ENCODE results near the gene VTI1A.

DNA sequence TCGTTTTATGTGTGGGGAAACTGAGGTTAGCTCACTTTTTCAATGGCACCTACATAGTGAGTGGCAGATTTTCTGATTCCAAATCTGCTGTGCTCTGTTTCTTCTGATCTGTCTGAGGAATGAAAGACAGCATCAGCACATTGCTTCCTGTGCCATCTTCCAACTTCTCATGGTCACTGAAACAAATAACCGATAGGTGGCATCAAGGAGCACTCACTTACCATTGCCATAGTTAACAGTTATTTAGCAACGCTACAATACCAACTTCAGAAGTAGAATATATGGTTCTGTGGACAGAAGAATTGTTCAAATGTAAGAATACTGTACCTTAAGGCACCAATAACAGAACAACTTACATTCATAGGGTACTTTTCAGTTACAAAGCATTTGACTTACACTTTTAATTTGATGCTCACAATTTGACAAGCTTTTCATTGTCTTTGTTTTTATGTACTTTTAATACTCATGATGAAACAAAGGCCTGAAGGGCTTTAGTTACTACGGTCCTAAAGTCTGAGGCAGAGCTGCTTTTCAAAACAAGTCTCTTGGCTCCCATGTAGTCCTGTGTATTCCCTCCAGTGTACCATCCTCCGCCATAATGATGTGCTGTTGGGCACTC lies 274.2 kb downstream of the VTI1A start:
- TF ChIP-seq POLR2A (IDR thresholded peaks at IDR 0.05; ENCODE audit: low read length), result no peak
- no peak for TF ChIP-seq GATA1 (IDR thresholded peaks at IDR 0.05; ENCODE audit: low read depth, low read length)

Measured in erythroblast (primary cell).